Testis (tissue), 2 donors: Measurements from ENCODE around the gene CCSER1.

ENCODE experiments used
- POLR2A ChIP-seq: fragments of 450-650 bp; IDR thresholded peaks from one replicate; pipeline ENCODE4 v1.6.1; 2017; ENCODE audit warnings: antibody characterized with exemption, mild to moderate bottlenecking, moderate library complexity
- TF ChIP-seq, protein P1 (sequence below), 3 experiments: fragments of 450-650 bp in 2 of 3; fragments of 200-600 bp in 1 of 3; sonication (generic) in 1 of 3; IDR thresholded peaks; one replicate each; pipeline ENCODE4 v1.5.1; 2016 to 2019; ENCODE audit warnings: antibody characterized with exemption in 3 of 3, mild to moderate bottlenecking in 2 of 3, moderate library complexity in 1 of 3

DNA sequence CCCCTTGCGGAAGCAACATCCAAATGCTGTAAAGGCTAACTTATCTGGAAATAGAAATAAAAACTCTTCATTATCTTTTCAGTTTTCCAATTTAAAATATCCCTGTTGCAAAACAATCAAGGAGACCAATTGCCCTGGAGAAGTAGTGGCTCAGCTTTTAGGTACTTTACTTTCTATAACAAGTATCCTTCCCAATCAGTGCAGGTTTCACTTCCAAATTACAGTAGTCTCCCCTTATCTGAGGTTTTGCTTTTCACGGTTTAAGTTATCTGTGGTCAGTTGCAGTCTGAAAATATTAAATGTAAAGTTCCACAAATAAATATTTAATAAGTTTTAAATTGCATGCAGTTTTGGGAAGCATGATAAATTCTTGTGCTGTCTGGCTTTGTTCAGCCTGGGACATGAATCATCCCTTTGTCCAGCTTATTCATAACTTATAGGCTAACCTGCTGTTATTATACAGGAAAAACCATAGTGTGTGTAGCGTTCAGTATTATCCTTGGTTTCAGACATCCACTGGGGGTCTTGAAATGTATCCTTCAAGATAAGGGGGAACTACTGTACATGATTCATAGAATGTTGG lies 1203.5 kb downstream of the CCSER1 start:
- TF ChIP-seq POLR2A: no peak
- TF ChIP-seq, protein P1, sequence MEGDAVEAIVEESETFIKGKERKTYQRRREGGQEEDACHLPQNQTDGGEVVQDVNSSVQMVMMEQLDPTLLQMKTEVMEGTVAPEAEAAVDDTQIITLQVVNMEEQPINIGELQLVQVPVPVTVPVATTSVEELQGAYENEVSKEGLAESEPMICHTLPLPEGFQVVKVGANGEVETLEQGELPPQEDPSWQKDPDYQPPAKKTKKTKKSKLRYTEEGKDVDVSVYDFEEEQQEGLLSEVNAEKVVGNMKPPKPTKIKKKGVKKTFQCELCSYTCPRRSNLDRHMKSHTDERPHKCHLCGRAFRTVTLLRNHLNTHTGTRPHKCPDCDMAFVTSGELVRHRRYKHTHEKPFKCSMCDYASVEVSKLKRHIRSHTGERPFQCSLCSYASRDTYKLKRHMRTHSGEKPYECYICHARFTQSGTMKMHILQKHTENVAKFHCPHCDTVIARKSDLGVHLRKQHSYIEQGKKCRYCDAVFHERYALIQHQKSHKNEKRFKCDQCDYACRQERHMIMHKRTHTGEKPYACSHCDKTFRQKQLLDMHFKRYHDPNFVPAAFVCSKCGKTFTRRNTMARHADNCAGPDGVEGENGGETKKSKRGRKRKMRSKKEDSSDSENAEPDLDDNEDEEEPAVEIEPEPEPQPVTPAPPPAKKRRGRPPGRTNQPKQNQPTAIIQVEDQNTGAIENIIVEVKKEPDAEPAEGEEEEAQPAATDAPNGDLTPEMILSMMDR (IDR thresholded peaks at IDR 0.05): no peak
